H9 (cell line): ENCODE results near the gene TDP1. TPM values are rescaled to one million over a fixed set of nuclear protein-coding genes. Genes with fewer than 3 reads are reported as not detected.

ENCODE experiments used
- DNase-seq: peaks from one replicate; pipeline ENCODE4 v3.0.0-alpha.2; 2017
- H2AFZ ChIP-seq: one replicate; pipeline ENCODE4 v1.6.1; 2013; ENCODE audit warnings: mild to moderate bottlenecking, low read length, control low read depth, moderate library complexity
- H2AK5ac ChIP-seq: 2 replicates; pipeline ENCODE4 v1.6.1; 2013; ENCODE audit warnings: low read length, control low read depth, mixed read lengths; ENCODE audit not compliant: insufficient read length
- H2BK120ac ChIP-seq: one replicate; pipeline ENCODE4 v1.6.1; 2013; ENCODE audit warnings: low read depth, mild to moderate bottlenecking, low read length, control low read depth, inconsistent platforms; ENCODE audit not compliant: poor library complexity, severe bottlenecking
- H2BK12ac ChIP-seq: 2 replicates; pipeline ENCODE4 v1.6.1; 2013; ENCODE audit warnings: low read length, control low read depth, mixed read lengths, low read depth; ENCODE audit not compliant: insufficient read length
- H2BK15ac ChIP-seq: 2 replicates; pipeline ENCODE4 v1.6.1; 2013; ENCODE audit warnings: low read depth, low read length, control low read depth
- H2BK20ac ChIP-seq: one replicate; pipeline ENCODE4 v1.6.1; 2013; ENCODE audit warnings: low read depth, mild to moderate bottlenecking, low read length, control low read depth, inconsistent platforms; ENCODE audit not compliant: poor library complexity, severe bottlenecking
- H2BK5ac ChIP-seq: 2 replicates; pipeline ENCODE4 v1.6.1; 2013; ENCODE audit warnings: low read length, control low read depth, mixed read lengths; ENCODE audit not compliant: insufficient read length
- H3K14ac ChIP-seq: 2 replicates; pipeline ENCODE4 v1.6.1; 2013; ENCODE audit warnings: low read length, control low read depth; ENCODE audit not compliant: insufficient read depth
- H3K18ac ChIP-seq: 2 replicates; pipeline ENCODE4 v1.6.1; 2013; ENCODE audit warnings: low read depth, mild to moderate bottlenecking, mixed read lengths, low read length, control low read depth; ENCODE audit not compliant: insufficient read length
- H3K23ac ChIP-seq: 2 replicates; pipeline ENCODE4 v1.6.1; 2013; ENCODE audit warnings: low read length, control low read depth, mixed read lengths, low read depth; ENCODE audit not compliant: insufficient read length
- H3K23me2 ChIP-seq: 2 replicates; pipeline ENCODE4 v1.6.1; 2013; ENCODE audit warnings: low read depth, mild to moderate bottlenecking, mixed read lengths, low read length, control low read depth; ENCODE audit not compliant: insufficient read length, poor library complexity, severe bottlenecking
- H3K27ac ChIP-seq: 2 replicates; pipeline ENCODE4 v1.5.1; 2013; ENCODE audit warnings: low read length, control low read depth, mixed read lengths, low read depth; ENCODE audit not compliant: insufficient read length
- H3K27me3 ChIP-seq: 2 replicates; pipeline ENCODE4 v1.6.1; 2013; ENCODE audit warnings: low read length, control low read depth, inconsistent platforms; ENCODE audit not compliant: insufficient read depth
- H3K4ac ChIP-seq: 2 replicates; pipeline ENCODE4 v1.6.1; 2013; ENCODE audit warnings: low read depth, mild to moderate bottlenecking, control low read depth, inconsistent platforms, low read length, moderate library complexity
- H3K4me1 ChIP-seq: 2 replicates; pipeline ENCODE4 v1.6.1; 2013; ENCODE audit warnings: low read length, control low read depth, inconsistent platforms; ENCODE audit not compliant: insufficient read depth
- H3K4me2 ChIP-seq: 2 replicates; pipeline ENCODE4 v1.6.1; 2013; ENCODE audit warnings: low read length, control low read depth, mixed read lengths; ENCODE audit not compliant: insufficient read length, insufficient read depth
- H3K56ac ChIP-seq: 2 replicates; pipeline ENCODE4 v1.6.1; 2013; ENCODE audit warnings: low read depth, mild to moderate bottlenecking, mixed read lengths, low read length, control low read depth; ENCODE audit not compliant: insufficient read length
- H3K79me1 ChIP-seq: 2 replicates; pipeline ENCODE4 v1.6.1; 2013; ENCODE audit warnings: low read depth, mild to moderate bottlenecking, moderate library complexity, low read length, control low read depth, inconsistent platforms; ENCODE audit not compliant: insufficient read depth, poor library complexity, severe bottlenecking
- H3K79me2 ChIP-seq: 2 replicates; pipeline ENCODE4 v1.6.1; 2013; ENCODE audit warnings: low read length, control low read depth, inconsistent platforms; ENCODE audit not compliant: insufficient read depth
- H3K9ac ChIP-seq: 2 replicates; pipeline ENCODE4 v1.6.1; 2013; ENCODE audit warnings: low read length, control low read depth, mixed read lengths; ENCODE audit not compliant: insufficient read length; ENCODE audit errors: extremely low read depth
- H3K9me3 ChIP-seq: one replicate; pipeline ENCODE4 v1.6.1; 2013; ENCODE audit warnings: low read depth, low read length, inconsistent platforms; ENCODE audit not compliant: control insufficient read depth
- H3T11ph ChIP-seq: one replicate; pipeline ENCODE4 v1.6.1; 2013; ENCODE audit warnings: mild to moderate bottlenecking, low read length, control low read depth, inconsistent platforms
- H4K20me1 ChIP-seq: one replicate; pipeline ENCODE4 v1.6.1; 2013; ENCODE audit not compliant: control insufficient read depth, insufficient read length, insufficient read depth
- H4K5ac ChIP-seq: 2 replicates; pipeline ENCODE4 v1.6.1; 2013; ENCODE audit warnings: low read depth, mild to moderate bottlenecking, mixed read lengths, low read length, control low read depth; ENCODE audit not compliant: insufficient read length
- H4K8ac ChIP-seq: replicated peaks from 2 replicates; pipeline ENCODE4 v1.6.1; 2013; ENCODE audit warnings: low read length, control low read depth, mixed read lengths, low read depth; ENCODE audit not compliant: insufficient read length
- H4K91ac ChIP-seq: 2 replicates; pipeline ENCODE4 v1.6.1; 2013; ENCODE audit warnings: low read depth, mild to moderate bottlenecking, moderate library complexity, mixed read lengths, low read length, control low read depth; ENCODE audit not compliant: insufficient read length
- H3K27ac Mint-ChIP-seq, 3 experiments: 2 replicates in 2 of 3; 3 replicates in 1 of 3; pipeline ENCODE4 v1.8.0; 2020 to 2021; ENCODE audit warnings: mixed read lengths in 3 of 3, mild to moderate bottlenecking in 1 of 3, moderate library complexity in 1 of 3
- H3K27me3 Mint-ChIP-seq: 2 replicates; pipeline ENCODE4 v1.8.0; 2021; ENCODE audit warnings: low read depth, mild to moderate bottlenecking, moderate library complexity, mixed read lengths
- H3K36me3 Mint-ChIP-seq, 3 experiments: 2 replicates in 2 of 3; 3 replicates in 1 of 3; pipeline ENCODE4 v1.8.0; 2020 to 2021; ENCODE audit warnings: low read depth in 3 of 3, mixed read lengths in 3 of 3; ENCODE audit not compliant: insufficient read depth in 1 of 3
- H3K4me1 Mint-ChIP-seq, 2 experiments: 2 replicates each; pipeline ENCODE4 v1.8.0; 2020; ENCODE audit warnings: mixed read lengths in 2 of 2
- H3K4me3 Mint-ChIP-seq, 2 experiments: 2 replicates in 1 of 2; 3 replicates in 1 of 2; pipeline ENCODE4 v1.8.0; 2020 to 2021; ENCODE audit warnings: mild to moderate bottlenecking in 2 of 2, mixed read lengths in 2 of 2, moderate library complexity in 1 of 2
- H3K9me3 Mint-ChIP-seq, 2 experiments: 2 replicates in 1 of 2; 3 replicates in 1 of 2; pipeline ENCODE4 v1.8.0; 2020; ENCODE audit warnings: mild to moderate bottlenecking in 2 of 2, mixed read lengths in 2 of 2, moderate library complexity in 1 of 2
- CTCF ChIP-seq: fragments of 200-600 bp; sonication (generic); conservative IDR thresholded peaks from 3 replicates; pipeline ENCODE4 v1.8.0; 2021; ENCODE audit warnings: antibody characterized with exemption, mild to moderate bottlenecking
- WGBS: extraction: QIAGEN DNeasy Blood & Tissue Kit; methylation state at CpG from one replicate; pipeline ENCODE4 v1.1.7; 2013; ENCODE audit warnings: missing lambda C conversion rate, low lambda C conversion rate, mixed read lengths; ENCODE audit not compliant: insufficient read length; ENCODE audit errors: extremely low coverage; 5-methylcytosine and 5-hydroxymethylcytosine counted together
- total RNA-seq: library from RNA; stranded (reverse); gene quantifications from 2 replicates; pipeline ENCODE4 v1.2.1, GENCODE V29; 2021

TDP1 gene
- total RNA-seq, 1 experiment from 2014 or later: 53.4 TPM

DNA sequence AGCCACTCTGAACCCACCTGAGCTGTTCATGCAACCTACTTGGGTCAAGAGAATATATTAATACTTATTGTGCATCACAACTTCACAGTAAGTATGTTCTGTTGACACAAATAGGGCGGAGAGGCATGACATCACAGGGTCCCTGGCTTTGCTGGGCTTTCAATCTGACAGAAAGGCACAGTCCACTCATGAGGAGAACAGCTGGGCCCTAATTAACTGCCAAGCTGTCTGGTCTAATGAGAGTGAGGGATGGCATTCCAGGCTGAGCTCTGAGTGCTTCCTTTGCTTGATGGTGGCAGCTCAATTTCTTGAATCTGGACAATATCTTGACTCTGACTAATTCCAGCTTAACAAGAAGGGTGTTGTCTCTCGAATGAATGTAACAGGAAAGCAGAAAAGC lies 3.2 kb upstream of the TDP1 start:
- Histone ChIP-seq H2BK120ac (no peak overlapping the region), H3K79me1 (peaks cover 3% of the 10 kb centered on the region), H2BK12ac (no peak overlapping the region), H2AFZ (no peak overlapping the region), H4K5ac (no peak overlapping the region), H2BK5ac (no peak overlapping the region), H2BK15ac (no peak overlapping the region), H3K27ac (no peak overlapping the region), H3K9me3 (no peaks in the 10 kb centered on the region), H3K79me2 (no peaks in the 10 kb centered on the region), H3K4me1 (peaks cover 3% of the 10 kb centered on the region; the same call in 1 of the 2 replicates), H4K8ac (no peak overlapping the region), H4K91ac (no peak overlapping the region), H3K27me3 (no peaks in the 10 kb centered on the region), H3K23ac (no peak overlapping the region), H3T11ph (no peak overlapping the region), H3K9ac (no peak overlapping the region), H3K56ac (no peak overlapping the region), H2AK5ac (no peak overlapping the region), H3K14ac (no peak overlapping the region), H4K20me1 (no peaks in the 10 kb centered on the region), H3K23me2 (peaks cover 19% of the 10 kb centered on the region), H2BK20ac (no peak overlapping the region), H3K4ac (no peak overlapping the region), H3K18ac (no peak overlapping the region), H3K4me2 (no peak overlapping the region)
- DNase-seq: no peak
- Mint-ChIP-seq H3K27me3 (no peaks in the 10 kb centered on the region; the same call in 1 of the 2 replicates), H3K4me3 (no peak overlapping the region), H3K9me3 (peaks cover 0 to 2% of the 10 kb centered on the region in 2 experiments; a peak in 2 of 5 replicates), H3K36me3 (peaks cover 19 to 39% (median 31%) of the 10 kb centered on the region in 3 experiments), H3K4me1 (peaks cover 22 to 23% of the 10 kb centered on the region in 2 experiments), H3K27ac (no peak overlapping the region; a peak in 1 of 7 replicates)
- WGBS: no CpG with 5 or more reads among the region's 2 CpGs
- no peak for TF ChIP-seq CTCF
